Daoy (cell line): Measurements from ENCODE around the gene DGKD. TPM values are rescaled to one million over a fixed set of nuclear protein-coding genes. Genes with fewer than 3 reads are reported as not detected.
A peak's percentile ranks its signal among the peaks of the same experiment; 100 is the strongest.
"Not testable (repeated sequence)": the region's sequence is repeated elsewhere in the genome, so short reads cannot be mapped to it uniquely, and the experiment has no call there.

Source experiments
- DNase-seq: peaks from one replicate; pipeline ENCODE4 v3.0.0-alpha.2; 2015; ENCODE audit warnings: low read depth
- total RNA-seq: library from RNA; depleted of rRNA; stranded (reverse); fragments of >200 nt; shearing (Covaris generic); gene quantifications from 2 replicates; pipeline ENCODE4 v1.2.3, GENCODE V29; 2014

The DGKD gene
- total RNA-seq, 1 experiment from 2014 or later: 13.5 TPM

DNA sequence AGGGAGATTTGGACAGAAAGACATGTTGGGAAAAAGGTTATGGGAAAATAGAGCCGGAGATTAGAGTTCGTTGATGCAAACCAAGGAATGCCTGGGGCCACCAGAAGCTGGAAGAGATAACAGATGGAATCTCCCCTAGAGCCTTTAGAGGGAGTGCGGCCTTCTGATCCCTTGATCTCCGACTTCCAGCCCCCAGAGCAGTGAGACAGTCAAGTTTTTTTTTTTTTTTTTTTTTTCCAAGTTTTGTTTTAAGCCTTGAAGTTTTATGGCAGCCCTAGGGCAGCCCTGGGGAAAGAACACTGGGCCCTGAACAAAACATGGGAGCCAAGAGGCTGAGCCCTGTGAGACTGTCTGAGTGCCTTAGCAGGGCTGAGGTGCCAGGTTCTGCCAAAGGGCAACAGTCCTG, 6.5 kb downstream of the DGKD start:
- DNase-seq: no peak

DNA sequence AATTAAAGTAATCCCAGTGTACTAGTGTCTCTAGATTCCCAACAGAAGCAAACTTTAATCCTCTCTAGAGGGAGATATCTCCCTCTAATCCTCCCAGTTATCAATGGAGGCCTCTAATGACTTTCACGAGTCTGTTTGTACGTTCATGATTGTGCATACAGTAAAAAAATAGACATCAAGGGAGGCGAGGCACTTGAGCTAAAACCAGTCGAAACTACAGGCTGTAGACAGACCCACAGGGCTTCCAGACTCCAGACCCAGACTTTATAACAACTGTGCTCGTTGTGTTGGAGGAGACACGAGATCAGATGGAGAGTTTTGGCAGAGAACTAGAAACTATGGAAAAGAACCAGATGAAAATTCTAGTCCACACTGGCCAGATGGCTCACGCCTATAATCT, 7.0 kb downstream of the DGKD start:
- DNase-seq: no peak

DNA sequence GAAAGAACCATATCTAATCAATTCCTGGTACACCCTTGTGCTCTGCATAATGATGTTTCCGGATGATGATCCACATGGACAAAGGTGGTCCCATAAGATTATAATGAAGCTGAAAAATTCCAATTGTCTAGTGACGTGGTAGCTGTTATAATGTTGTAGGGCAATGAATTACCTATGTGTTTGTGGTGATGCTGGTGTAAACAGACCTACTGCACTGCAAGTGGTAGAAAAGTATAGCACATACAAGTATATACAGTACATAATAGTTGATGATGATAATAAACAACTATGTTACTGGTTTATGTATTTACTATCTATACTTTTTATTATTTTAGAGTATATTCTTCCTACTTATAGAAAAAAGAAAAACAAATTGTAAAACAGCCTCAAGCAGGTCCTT, 8.4 kb downstream of the DGKD start:
- no peak for DNase-seq

DNA sequence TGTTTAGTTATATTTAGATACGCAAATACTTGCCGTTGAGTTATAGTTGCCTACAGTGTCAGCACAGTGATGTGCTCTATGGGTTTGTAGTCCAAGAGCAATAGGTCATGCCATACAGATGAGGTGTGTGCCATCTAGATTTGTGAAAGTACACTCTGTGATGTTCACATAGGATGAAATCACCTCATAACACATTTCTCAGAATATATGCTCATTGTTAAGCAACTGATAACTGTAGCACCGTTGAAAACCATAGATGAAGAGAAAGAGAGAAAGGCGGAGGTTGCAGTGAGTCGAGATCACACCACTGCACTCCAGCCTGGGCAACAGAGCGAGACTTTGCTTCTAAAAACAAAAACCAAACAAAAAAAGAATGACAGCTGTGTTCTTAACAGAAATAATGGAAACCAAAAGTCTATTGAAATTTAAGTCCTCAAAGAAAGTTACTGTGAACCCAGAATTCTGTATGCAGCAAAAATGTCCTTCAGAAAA, 9.5 kb downstream of the DGKD start:
- DNase-seq: no peak

DNA sequence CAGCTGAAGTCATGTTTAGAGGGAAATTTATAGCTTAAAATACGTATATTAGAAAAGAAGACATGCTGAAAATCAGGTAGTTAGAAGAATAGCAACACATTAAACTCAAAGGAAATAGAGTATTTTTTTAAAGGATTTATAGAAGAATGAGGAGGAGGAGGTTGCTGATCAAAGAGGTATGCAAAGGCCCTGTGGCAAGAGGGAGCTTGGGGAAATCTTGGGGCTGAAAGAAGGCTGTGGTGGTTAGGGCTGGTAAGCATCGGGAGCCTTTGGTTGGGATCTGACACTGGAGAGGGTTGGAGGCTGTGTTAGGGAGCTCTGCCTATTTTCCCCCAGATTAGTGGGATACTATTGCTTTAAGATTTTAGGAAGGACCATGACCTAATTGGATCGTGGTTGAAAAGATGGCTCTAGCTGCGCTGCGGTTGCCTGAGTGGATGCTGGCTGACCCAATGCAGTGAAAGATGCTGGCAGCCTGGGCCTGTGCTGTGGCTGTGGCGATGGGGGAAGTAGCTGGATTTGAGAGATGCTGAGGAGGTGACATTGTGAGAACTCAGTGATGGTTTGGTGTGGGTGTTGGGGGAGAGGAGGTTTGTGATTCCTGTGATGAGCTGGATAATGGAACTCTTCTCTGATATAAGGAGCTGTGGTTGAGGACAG, 11.7 kb downstream of the DGKD start:
- no peak for DNase-seq

DNA sequence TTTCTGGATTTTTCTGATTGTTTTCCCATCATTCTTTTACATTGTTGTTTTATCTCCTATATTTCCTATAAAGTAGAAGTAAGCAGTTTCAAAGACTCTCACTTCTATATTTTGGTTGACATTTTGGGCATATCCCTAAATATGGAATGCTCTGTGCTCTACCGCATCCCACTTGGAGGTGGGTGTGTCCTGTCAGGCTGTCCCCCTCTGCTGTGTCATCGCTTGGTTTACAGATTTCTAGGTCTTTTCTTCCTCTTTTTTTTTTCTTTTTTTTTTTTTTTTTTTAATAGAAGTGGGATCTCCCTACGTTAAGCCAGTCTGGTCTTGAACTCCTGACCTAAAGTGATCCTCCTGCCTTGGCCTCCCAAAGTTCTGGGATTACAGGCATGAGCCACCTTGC, 13.3 kb downstream of the DGKD start:
- no peak for DNase-seq

DNA sequence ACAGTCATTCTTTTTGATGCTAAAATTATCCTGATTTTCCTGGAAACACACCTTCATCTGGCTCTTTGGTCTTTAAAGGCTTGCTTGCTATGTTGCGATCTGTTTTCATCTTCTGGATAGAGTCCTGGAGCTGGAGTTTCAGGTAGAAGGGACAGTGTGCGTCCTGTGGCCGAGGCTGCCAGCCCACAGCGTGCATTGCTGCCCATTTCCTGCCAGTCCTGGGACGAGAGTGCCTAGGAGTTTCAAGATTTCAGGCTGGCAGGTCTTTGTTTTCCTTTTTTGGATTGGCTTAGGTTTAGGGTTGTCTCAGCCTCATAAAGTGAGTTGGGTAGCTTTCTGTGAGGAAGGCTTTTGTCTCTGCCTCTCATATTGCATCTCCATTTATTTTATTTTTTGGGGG, 14.5 kb downstream of the DGKD start:
- no peak for DNase-seq

DNA sequence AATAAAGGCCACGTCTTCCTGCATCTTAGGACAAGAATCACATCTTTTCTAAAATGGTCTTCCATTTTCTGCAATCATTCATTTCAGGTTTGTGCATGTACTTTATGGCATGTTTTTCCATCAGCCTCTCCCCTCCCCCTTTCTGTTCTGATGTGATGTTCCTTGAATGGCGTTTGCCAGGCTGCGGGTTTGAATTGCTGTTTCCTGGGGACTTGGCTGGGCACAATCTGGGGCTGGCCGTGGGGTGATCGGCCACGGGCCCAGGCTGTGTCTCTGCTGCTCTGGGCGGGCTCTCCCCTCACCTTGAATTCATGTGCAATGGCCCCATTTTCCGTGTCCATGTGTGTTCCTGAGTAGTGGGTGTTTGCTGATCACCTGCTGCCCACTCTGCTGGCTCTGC, 15.2 kb downstream of the DGKD start:
- no peak for DNase-seq

DNA sequence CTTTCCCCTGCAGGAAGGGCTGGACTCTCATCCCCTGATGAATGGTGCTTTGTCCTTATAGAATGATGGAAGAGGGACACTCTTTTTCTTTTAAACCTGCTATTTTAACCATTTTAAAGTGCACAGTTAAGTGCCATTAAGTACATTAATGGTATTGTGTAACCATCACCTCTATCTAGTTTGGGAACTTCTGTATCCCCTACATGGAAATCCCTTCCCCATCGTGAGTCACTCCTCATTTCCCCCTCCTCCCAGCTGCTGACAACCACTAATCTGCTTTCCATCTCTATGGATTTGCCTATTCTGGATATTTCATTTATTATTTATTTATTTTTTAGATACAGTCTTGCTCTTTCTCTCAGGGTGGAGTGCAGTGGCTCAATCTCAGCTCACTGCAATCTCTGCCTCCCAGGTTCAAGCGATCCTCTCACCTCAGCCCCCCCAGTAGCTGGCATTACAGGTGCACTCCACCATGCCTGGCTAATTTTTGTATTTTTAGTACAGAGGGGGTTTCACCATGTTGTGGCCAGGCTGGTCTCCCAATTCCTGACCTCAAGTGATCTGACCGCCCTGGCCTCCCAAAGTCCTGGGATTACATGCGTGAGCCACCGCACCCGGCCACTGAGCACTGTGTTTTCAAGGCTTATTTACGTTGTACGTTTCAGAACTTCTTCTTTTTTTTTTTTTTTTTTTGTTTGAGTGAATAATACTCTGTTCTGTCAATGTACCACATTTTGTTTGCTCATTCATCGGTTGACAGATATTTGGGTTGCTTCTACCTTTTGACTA, 15.8 kb downstream of the DGKD start:
- DNase-seq: no peak

DNA sequence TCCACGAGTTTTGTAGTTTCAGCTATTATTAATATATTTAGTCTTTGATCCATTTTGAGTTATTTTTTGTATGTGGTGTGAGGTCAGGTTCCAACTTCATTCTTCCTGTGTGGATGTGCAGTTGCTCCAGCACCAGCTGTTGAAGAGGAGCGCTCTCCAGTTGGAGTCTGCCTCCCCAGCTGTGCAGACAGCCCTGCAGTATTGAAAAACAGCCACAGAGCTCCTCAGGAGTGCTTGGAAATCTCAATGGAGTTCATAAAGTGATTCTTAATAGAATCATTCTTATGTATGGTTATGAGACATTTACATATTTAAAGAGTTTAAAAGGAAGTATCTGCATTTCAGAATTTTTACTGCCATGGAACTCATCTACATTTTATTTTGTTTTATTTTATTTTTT, 17.3 kb downstream of the DGKD start:
- no peak for DNase-seq

DNA sequence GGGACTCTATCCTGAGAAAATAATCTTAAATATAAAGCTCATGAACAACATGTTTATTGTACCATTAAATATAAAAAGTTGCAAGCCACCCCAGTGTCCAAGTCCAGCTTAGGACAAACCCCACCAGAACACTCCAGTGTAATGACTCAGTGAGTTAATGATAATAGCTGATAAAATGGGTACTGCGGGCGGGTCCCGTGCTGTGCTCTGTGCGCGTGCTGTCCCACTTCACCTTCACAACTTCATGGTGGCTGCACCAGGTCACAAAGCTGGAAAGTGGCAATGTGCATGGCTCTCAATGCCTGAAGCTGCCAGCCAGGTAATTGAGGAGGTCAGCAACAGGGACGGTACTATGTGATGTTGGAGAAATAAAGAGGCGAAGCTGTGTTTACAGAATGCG, 18.6 kb downstream of the DGKD start:
- DNase-seq: no peak

DNA sequence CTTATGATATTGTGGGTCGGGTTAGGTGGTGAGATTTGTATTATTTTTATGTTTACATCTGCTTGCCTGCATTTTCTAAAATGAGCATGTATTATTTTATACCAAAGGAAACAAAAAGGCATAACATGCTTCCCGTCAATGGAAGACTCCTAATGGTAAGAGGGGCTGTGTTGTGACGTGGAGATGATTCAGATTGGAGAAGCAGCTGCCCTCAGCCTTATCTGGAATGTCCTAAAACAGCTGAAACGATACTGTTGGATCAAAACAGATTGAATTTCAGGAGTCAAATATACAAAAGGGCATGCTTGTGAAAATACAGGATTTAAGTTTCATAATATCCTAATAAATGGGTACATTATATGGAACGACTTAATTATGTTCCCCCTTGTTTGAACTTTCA, 19.0 kb downstream of the DGKD start:
- no peak for DNase-seq

DNA sequence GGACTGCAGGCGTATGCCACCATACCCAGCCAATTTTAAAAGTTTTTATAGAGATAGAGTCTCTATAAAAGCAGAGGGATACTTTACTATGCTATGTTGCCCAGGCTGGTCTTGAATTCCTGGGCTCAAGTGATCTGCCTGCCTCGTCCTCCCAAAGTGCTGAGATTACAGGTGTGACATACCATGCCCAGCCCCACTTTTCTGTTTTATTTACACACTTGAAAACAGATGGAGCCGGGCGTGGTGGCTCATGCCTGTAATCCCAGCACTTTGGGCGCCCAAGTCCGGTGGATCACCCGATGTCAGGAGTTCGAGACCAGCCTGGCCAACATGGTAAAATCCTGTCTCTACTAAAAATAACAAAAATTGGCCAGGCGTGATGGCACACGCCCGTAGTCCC, 20.5 kb downstream of the DGKD start:
- DNase-seq: not testable (repeated sequence)

DNA sequence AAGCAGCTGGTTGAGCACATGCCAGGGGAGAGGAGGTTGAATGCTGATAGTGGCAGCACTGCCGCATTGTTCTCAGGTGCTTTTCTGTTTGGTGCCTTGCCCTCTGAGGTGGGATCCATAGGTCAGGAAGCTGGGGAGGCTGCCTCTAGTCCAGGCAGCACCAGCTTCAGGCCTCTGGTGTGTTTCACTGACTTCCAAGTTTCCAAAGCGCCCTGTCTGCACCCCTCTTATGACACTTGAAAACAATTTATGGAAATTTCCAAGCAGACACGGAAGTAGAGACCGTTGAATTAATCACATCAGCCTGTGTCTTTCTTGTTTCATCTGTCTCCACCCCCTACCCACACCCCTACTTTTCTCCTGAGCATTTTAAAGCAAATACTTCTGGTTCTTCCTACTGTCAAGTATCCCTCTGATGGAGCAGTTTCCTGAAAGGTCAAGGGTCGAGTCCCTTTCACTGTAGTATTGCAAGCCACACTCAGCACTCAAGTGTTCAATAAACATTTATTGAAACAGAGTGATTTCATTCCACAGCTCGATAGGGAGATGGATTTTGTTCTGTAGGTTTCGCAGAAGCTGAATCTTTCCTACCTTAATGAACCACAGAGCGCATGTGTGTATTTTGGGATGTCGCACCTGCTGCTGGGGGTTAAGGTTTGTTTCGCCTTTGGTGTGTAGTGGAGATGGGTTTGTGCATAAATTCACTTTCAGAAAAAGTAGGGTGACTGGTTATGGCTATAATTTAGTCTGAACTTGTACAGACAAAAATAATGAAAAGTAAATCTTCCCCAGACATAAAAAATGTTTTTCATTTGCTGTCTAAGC, 21.4 kb downstream of the DGKD start:
- no peak for DNase-seq

DNA sequence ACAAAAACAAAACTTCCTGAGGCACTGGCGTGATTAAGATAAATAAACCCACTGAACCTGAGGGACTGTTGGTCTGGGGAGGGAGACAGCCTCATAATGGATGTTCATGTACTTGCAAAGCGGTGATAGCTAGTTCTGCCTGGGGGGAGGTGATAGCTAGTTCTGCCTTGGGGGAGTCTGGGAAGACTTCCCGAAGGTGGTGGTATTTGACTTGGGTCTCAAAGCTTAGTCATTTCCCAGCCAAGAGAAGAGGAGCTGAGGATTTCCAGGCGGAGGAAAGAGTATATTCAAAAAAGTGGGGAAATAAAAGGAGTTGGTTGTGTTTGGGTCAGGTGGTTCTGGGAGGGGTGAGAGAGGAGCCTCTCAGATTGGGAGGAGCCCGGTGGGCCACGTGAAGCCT, 24.7 kb downstream of the DGKD start:
- no peak for DNase-seq

DNA sequence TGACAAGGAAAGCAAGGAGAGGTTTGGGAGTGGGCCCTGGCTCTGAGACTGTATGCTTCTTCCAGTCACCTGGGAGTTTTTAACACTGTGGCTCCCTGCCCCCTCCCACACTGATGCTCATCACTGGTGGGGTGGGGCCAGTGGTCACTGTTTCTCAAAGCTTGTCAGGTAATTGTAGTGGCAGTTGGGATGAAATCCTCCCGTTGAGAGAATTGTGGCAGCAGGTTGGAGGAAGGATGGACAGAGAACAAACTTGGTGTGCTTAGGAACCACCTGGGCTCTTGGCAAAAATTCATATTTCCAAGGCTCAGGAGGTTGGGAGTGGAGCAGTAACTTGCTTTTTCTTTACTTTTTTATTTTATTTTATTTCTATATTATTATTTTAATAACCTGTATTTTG, 25.1 kb downstream of the DGKD start:
- DNase-seq: no peak

DNA sequence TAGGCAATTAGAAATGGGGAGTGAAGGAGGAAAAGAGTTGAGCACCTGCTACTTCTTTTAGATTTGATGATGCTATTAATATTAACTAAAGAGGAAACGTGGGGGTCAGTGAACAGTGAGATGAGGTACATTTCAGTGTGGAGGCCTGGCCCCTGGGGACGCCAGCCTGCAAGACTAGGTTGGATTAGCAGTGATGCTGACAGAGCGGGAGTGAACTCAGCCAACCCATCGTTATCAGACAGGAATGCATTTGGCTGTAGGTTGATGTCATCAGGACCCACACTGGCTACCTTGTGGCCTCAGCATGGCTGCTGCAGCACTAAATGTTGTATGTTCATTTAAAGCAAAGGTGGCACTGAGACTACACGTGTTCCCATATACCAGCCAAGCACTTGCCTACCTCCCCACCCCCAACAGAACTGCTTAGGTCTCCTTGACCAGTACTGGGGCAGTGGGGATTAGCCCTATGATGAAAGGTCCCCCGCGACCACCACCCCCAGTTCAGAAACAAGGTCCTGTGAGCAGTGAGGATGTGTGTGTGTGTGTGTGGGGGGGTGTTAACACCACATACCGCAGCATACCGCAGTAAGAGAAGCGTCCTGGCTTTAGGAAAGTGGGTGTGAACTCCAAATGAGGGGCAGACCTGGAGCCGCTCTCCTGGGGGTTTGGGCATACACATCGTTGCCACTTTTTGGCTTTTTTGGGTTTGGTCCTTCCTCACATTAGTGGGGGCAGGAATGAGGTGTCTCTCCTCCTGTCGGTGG, 26.0 kb downstream of the DGKD start:
- peak; percentile 28 for DNase-seq

DNA sequence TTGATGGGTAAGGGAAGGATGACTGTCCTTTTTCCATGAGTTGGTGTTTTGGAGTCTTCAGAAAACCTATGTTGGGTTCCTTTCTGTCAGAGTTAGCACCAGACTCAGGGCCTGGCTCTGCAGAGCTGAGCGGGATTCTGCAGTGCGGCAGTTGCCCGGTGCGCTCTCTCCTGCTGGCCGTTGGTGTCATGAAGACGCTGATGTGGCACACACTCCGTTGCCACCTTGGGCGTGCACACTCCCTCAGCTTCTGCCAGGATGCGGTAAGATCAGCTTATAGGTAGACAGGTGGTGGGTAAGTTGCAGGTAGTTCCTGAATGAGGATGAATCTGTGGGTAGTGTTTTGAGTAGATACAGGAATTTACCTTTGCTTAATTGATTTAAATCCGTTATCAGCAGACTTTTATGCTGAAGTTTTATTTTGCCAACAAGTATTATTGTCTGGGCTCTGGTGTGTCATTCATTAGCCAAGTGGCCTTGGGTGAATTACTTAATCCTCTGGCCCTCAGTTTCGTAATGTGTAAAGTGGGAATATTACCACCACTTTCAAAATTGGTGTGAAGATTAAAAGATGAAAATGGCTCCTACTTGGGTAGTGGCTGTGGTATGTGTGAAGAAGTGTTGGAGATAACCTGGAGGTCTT, 26.8 kb downstream of the DGKD start:
- DNase-seq: no peak

DNA sequence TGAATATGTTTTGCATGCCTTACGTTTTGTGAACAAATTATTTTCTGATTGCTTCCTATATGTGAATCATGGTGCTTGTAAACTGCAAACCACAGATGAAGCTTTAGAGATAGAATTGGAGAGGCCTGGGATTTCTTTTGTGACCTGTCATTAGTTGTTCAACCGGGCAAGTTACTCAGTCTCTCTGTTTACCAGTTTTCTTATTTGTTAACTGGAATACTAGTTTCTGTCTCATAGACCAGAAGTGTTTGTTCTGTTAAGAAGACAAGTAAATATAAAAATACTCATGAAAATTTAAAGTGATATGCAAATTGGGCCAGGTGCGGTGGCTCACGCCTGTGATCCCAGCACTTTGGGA, 27.3 kb downstream of the DGKD start:
- DNase-seq: no peak

DNA sequence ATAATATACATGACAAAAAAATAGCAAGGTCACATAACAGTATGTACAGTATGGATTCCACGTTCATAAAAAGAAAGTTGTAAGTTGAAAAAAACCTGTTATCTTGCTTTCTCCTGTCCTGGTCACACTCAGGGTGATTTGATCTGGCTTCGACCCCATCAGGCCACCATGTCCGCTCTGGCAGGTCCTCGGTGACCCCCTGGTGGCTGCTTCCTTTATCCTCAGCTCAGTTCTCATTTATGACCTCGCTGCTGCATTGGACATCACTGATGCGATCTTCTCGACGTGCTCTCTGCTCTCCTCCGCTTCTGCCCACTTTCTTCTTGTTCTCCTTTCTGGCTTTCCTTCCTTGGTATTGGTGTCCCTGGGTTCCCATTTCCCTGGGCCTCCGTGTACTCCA, 29.7 kb downstream of the DGKD start:
- DNase-seq: no peak

DNA sequence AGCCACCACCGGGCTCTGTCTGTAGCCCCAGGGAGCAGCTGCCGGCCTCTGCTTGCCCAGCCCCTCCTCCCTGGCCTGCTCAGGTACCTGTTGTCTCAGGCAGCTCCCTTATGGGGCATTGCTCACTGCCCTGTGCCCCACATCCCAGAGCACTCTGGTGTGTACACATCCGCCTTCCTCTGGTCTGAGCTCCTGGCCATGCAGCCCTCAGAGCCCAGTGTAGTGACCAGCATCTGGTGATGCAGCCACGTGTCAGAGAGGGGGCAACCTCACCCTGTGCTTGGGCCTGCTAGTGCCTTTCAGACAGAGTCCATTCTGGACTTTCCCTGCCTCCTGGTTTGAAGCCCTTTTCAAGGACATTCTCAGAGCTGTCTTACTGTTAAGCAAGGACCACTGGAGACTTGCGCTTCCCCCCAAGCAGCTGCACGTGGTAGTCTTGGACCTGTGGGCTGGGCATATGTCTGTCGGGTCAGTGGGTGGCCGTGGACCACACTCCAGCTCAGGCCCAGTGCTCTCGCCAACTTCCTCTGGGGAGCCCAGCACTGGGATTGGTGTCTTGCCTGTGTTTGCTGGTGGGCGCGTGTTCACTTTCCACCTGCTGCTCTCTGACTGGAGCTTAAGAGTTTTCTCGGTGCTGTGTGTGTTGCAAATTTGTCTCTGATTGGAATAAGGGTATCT, 30.7 kb downstream of the DGKD start:
- peak; percentile 19 for DNase-seq
